ENCODE results near the gene MGME1. TPM values are rescaled to one million over a fixed set of nuclear protein-coding genes. Genes with fewer than 3 reads are reported as not detected.

The MGME1 gene
- total RNA-seq, 3 donors from 2014 or later = 10.9 to 25.9 (median 22.3) TPM

DNA sequence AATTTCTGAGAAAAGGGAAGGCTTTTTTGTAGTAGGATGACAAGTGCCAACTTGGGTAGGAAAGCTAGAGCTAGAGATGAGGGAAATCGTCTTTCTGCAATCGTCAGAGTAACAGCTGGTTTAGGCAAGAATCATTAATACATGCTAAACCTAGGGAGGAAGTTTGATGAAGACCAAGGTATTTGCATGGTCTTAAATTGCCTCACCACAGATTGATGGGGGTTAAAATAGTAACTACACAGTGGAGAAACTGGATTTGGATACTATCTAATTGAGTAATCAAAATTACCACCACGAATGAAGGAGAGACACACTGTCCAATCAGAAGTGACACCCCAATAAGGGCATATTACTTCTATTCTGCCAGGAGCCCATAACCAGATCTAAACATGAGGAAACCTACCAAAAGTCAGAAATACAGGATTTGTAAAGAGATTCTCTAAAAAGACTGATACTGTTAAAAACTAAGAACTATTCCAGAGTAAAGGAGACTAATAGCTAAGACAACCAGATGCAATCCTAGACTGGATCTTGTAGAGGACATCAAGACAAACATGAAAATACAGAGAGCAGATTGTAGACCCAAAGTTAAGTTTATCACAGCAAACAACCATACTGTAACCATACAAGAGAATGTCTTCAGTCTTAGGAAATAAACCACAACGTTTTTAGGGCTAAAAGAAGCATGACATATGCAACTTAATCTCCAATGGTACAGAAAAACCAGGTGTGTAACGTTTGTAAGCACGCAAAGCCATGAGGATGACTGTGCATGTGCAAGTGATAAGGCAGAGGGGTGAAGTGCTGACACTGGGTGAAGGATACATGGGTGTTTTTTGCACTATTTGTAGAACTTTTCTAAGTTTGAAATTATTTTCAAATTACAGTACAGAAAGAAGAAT is 22.0 kb upstream of the MGME1 start:
- Histone ChIP-seq H3K36me3 (ENCODE audit: low read depth) (peaks cover 12% of the 10 kb centered on the region), H3K4me3 (no peak overlapping the region), H3K9me3 (no peaks in the 10 kb centered on the region), H3K4me1 (ENCODE audit: low read depth) (no peaks in the 10 kb centered on the region)
- no peak for DNase-seq
- intact Hi-C loops (cut with DNase I, micrococcal nuclease) = no loop called here
- TF ChIP-seq CTCF (IDR thresholded peaks at IDR 0.05) = no peak
- ATAC-seq = no peak

GRCh38 chr20:17947474-17947815 is 21.4 kb upstream of the MGME1 start:
- no peak for TF ChIP-seq CTCF (IDR thresholded peaks at IDR 0.05)
- peaks cover 15% of the 10 kb centered on the region for H3K36me3 ChIP-seq (ENCODE audit: low read depth)
- no peaks in the 10 kb centered on the region for H3K9me3 ChIP-seq
- DNase-seq = no peak
- H3K4me1 ChIP-seq (ENCODE audit: low read depth) = no peaks in the 10 kb centered on the region
- no peak for ATAC-seq
- intact Hi-C loops (cut with DNase I, micrococcal nuclease) = no loop called here
- no peak overlapping the region for H3K4me3 ChIP-seq

DNA sequence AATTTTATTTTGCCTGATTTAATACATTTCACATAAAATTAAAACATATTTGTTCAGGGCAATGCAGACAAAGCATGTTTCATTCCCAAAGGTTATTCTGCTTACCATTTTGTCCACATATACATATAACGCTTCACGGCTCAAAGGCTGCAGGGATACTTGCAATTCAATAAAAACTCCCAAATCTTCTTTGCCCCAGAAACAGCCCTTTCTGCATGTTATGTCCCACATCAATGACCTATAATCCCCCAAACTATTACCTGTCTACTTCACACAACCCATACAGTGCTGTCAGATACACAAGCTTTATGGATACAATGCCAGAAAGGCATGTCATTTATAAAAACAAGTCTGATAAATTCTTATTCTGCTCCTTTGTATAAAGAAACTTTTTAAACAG is 20.4 kb upstream of the MGME1 start:
- no peak for TF ChIP-seq CTCF (IDR thresholded peaks at IDR 0.05)
- Histone ChIP-seq H3K9me3 (no peaks in the 10 kb centered on the region), H3K36me3 (ENCODE audit: low read depth) (peaks cover 15% of the 10 kb centered on the region), H3K4me1 (ENCODE audit: low read depth) (no peaks in the 10 kb centered on the region), H3K4me3 (no peak overlapping the region)
- intact Hi-C loops (cut with DNase I, micrococcal nuclease) = no loop called here
- DNase-seq (no peak), ATAC-seq (no peak)

DNA sequence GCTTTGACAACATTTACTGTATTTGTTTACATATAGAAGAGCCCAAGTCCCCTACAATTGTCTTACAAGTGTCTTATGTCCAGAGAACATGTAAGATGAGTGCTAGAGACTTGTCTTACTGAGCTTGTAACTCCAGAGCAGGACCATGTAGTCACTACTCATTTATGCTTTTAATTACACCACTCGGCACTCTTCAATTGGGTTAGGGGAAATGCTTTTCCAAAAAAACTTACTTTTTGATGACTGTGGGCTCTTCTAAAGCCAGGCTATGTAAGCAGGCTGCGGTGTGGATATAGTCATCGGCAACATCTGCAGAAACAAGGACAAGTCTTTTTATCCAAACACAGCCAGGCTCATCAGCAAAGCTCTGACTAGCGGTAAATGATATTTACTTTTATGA is 18.9 kb upstream of the MGME1 start:
- intact Hi-C loops (cut with DNase I, micrococcal nuclease) = no loop called here
- ATAC-seq = no peak
- TF ChIP-seq CTCF (IDR thresholded peaks at IDR 0.05) = no peak
- Histone ChIP-seq H3K4me3 (no peak overlapping the region), H3K9me3 (no peaks in the 10 kb centered on the region), H3K36me3 (ENCODE audit: low read depth) (peaks cover 15% of the 10 kb centered on the region), H3K4me1 (ENCODE audit: low read depth) (peaks cover 4% of the 10 kb centered on the region)
- no peak for DNase-seq

DNA sequence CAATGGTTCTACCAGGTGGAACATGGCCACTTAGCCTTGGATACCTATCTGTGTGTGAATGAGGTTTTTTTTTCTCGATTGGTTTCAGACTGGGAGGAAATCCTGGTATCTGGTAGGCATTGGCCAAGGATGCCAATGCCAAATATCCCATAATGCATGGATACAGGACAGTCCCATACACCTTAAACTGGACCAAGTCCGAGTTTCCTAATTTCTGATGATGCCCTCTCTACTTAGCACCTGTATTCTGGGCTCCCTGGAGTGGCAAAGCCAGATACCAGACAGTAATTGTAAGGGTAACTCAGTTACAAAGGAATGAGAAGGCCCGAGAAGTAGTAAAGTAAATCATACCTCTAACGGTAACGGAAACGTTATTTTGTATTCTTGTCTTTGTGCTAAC is 18.1 kb upstream of the MGME1 start:
- TF ChIP-seq CTCF (IDR thresholded peaks at IDR 0.05) = no peak
- no peak for ATAC-seq
- H3K36me3 ChIP-seq (ENCODE audit: low read depth) = peaks cover 15% of the 10 kb centered on the region

More for the DNA sequence above, 18.1 kb upstream of the MGME1 start:
- Histone ChIP-seq H3K4me3 (no peak overlapping the region), H3K9me3 (no peaks in the 10 kb centered on the region), H3K4me1 (ENCODE audit: low read depth) (peaks cover 10% of the 10 kb centered on the region)
- no peak for DNase-seq
- intact Hi-C loops (cut with DNase I, micrococcal nuclease) = no loop called here

Data from mucosa of descending colon (tissue), 3 donors.